K562 (cell line): ENCODE data around the gene STRA8. TPM values are rescaled to one million over a fixed set of nuclear protein-coding genes. Genes with fewer than 3 reads are reported as not detected.

Experiments used
- ATAC-seq: fragments of 200-7000 bp; cut with Tn5 transposase; 3 replicates; pipeline ENCODE4 v1.9.1; 2020; ENCODE audit warnings: moderate library complexity
- BruUV-seq: library from RNA; stranded (reverse); fragments of 400-500 nt; replicated peaks from 2 replicates; lab custom pipeline; 2021; lab: Mats Ljungman, UMichigan
- CTCF ChIA-PET: fragments of 300-600 bp; formaldehyde crosslinking; extraction: SDS; loops from one replicate; lab custom pipeline; 2021; ENCODE audit warnings: low intra/inter-chr PET ratio; lab: Yijun Ruan, JAX
- POLR2A ChIA-PET: fragments of 300-600, 350-650 bp; sonication (Branson Sonifier 250); formaldehyde crosslinking; extraction: SDS; loops from one replicate; lab custom pipeline; 2021; ENCODE audit warnings: antibody characterized with exemption, inconsistent platforms; lab: Yijun Ruan, JAX
- DNase-seq, 4 experiments: peaks; one replicate each; pipeline versions ENCODE4 v3.0.0 to v3.0.0-alpha.2; 2011 to 2018; ENCODE audit warnings: low spot score in 3 of 4, mixed read lengths in 3 of 4; ENCODE audit errors: extremely low read depth in 1 of 4
- FAIRE-seq: peaks from 2 replicates; lab custom pipeline; 2011; peaks lifted over from hg19 to GRCh38; lab: Jason Lieb, UNC
- H2AFZ ChIP-seq: 2 replicates; pipeline ENCODE4 v1.6.0; 2011; ENCODE audit warnings: low read depth, low read length, control low read depth, inconsistent platforms
- H3K27ac ChIP-seq: fragments of 200-600 bp; 3 replicates; pipeline ENCODE4 v1.8.0; 2011; ENCODE audit warnings: low read depth, mild to moderate bottlenecking, control low read depth, inconsistent platforms, low read length, moderate library complexity, mixed read lengths; ENCODE audit errors: extremely low read depth
- H3K27me3 ChIP-seq, 2 experiments: fragments of 300-600 bp in 1 of 2; 2 replicates in 1 of 2; 3 replicates in 1 of 2; pipeline versions ENCODE4 v1.6.0 to v1.8.0; 2011; ENCODE audit warnings: inconsistent platforms in 2 of 2, low read length in 2 of 2, mild to moderate bottlenecking in 1 of 2, mixed read lengths in 1 of 2, moderate library complexity in 1 of 2; ENCODE audit not compliant: control insufficient read depth in 2 of 2, insufficient read depth in 2 of 2
- H3K36me3 ChIP-seq: fragments of 300-600 bp; 3 replicates; pipeline ENCODE4 v1.8.0; 2011; ENCODE audit warnings: mild to moderate bottlenecking, low read length, inconsistent platforms; ENCODE audit not compliant: control insufficient read depth, insufficient read depth
- H3K4me1 ChIP-seq, 2 experiments: fragments of 200-600 bp in 1 of 2; replicated peaks in 1 of 2; 2 replicates in 1 of 2; 3 replicates in 1 of 2; pipeline versions ENCODE4 v1.5.1 to v1.8.0; 2011; ENCODE audit warnings: inconsistent platforms in 2 of 2, low read length in 2 of 2, mild to moderate bottlenecking in 1 of 2, mixed read lengths in 1 of 2, moderate library complexity in 1 of 2; ENCODE audit not compliant: control insufficient read depth in 2 of 2, insufficient read depth in 2 of 2
- H3K4me2 ChIP-seq: 2 replicates; pipeline ENCODE4 v1.6.1; 2011; ENCODE audit warnings: low read length, control low read depth, inconsistent platforms, mixed read lengths; ENCODE audit not compliant: insufficient read depth
- H3K4me3 ChIP-seq: fragments of 200-600 bp; sonication (generic), shearing (Covaris generic); 2 replicates; pipeline ENCODE4 v1.5.1; 2016; ENCODE audit warnings: control low read depth, inconsistent platforms
- H3K79me2 ChIP-seq: fragments of 200-600 bp; 3 replicates; pipeline ENCODE4 v1.8.0; 2011; ENCODE audit warnings: low read length, inconsistent platforms; ENCODE audit not compliant: control insufficient read depth, insufficient read depth
- H3K9ac ChIP-seq, 2 experiments: 2 replicates each; pipeline versions ENCODE4 v1.6.0 to v1.6.1; 2011; ENCODE audit warnings: low read depth in 2 of 2, low read length in 2 of 2, control low read depth in 1 of 2, inconsistent platforms in 1 of 2, mild to moderate bottlenecking in 1 of 2, mixed read lengths in 1 of 2; ENCODE audit not compliant: insufficient read depth in 1 of 2
- H3K9me1 ChIP-seq: one replicate; pipeline ENCODE4 v1.6.0; 2011; ENCODE audit warnings: inconsistent platforms, mild to moderate bottlenecking, low read length, moderate library complexity; ENCODE audit not compliant: control insufficient read depth, insufficient read depth
- H3K9me3 ChIP-seq: replicated peaks from 2 replicates; pipeline ENCODE4 v1.5.1; 2011; ENCODE audit warnings: low read depth, low read length, inconsistent platforms; ENCODE audit not compliant: control insufficient read depth, insufficient read depth
- H4K20me1 ChIP-seq: replicated peaks from 2 replicates; pipeline ENCODE4 v1.6.1; 2011; ENCODE audit warnings: low read length, inconsistent platforms, mixed read lengths; ENCODE audit not compliant: control insufficient read depth, insufficient read depth
- ARID2 ChIP-seq: fragments of 450-650 bp; IDR thresholded peaks from 2 replicates; pipeline ENCODE4 v1.6.1; 2017; ENCODE audit warnings: antibody characterized with exemption, mild to moderate bottlenecking
- FOXM1 ChIP-seq, 2 experiments: fragments of 450-650 bp in 1 of 2; sonication (generic) in 1 of 2; formaldehyde crosslinking in 1 of 2; IDR thresholded peaks; 2 replicates each; pipeline versions ENCODE4 v1.6.1 to v1.9.0; 2017 to 2022; ENCODE audit warnings: low read depth in 2 of 2, mild to moderate bottlenecking in 2 of 2, missing genetic modification reagents in 1 of 2, moderate library complexity in 1 of 2
- HIVEP1 ChIP-seq: fragments of 250-450 bp; sonication (Bioruptor Pico); IDR thresholded peaks from 2 replicates; pipeline ENCODE4 v1.4.0; 2020; ENCODE audit warnings: mild to moderate bottlenecking
- HNRNPK ChIP-seq: fragments of 200-400 bp; formaldehyde crosslinking; IDR thresholded peaks from one replicate; pipeline ENCODE4 v1.6.1; 2018; ENCODE audit warnings: mild to moderate bottlenecking, low read depth, low read length; ENCODE audit not compliant: poor library complexity, severe bottlenecking
- HOMEZ ChIP-seq: fragments of 250-450 bp; sonication (Bioruptor Pico); IDR thresholded peaks from 2 replicates; pipeline ENCODE4 v1.4.0; 2020; ENCODE audit warnings: mild to moderate bottlenecking, moderate library complexity
- HSF4 ChIP-seq: fragments of 250-450 bp; sonication (Bioruptor Pico); IDR thresholded peaks from 2 replicates; pipeline ENCODE4 v2.1.2; 2022; ENCODE audit warnings: mild to moderate bottlenecking, moderate library complexity, borderline replicate concordance
- SMARCA4 ChIP-seq: fragments of 450-650 bp; IDR thresholded peaks from 2 replicates; pipeline ENCODE4 v1.6.1; 2016
- SRSF3 ChIP-seq: fragments of 200-400 bp; formaldehyde crosslinking; IDR thresholded peaks from 2 replicates; pipeline ENCODE4 v1.6.1; 2016; ENCODE audit warnings: mild to moderate bottlenecking, low read length, moderate library complexity; ENCODE audit not compliant: insufficient read depth
- STAT5B ChIP-seq: fragments of 250-450 bp; sonication (Bioruptor Pico); IDR thresholded peaks from 2 replicates; pipeline ENCODE4 v1.8.0; 2021; ENCODE audit warnings: mild to moderate bottlenecking, inconsistent platforms
- ZFPM2 ChIP-seq: fragments of 250-450 bp; sonication (Bioruptor Pico); IDR thresholded peaks from 2 replicates; pipeline ENCODE4 v1.5.1; 2022; ENCODE audit warnings: mild to moderate bottlenecking
- ZNF146 ChIP-seq: IDR thresholded peaks from one replicate; pipeline ENCODE4 v1.6.1; 2018; ENCODE audit warnings: missing compliant biosample characterization; ENCODE audit not compliant: unreplicated experiment
- ZNF253 ChIP-seq: fragments of 250-450 bp; sonication (Bioruptor Pico); conservative IDR thresholded peaks from 2 replicates; pipeline ENCODE4 v1.6.1; 2021; ENCODE audit warnings: mild to moderate bottlenecking
- ZNF444 ChIP-seq: fragments of 250-450 bp; sonication (Bioruptor Pico); IDR thresholded peaks from 2 replicates; pipeline ENCODE4 v1.4.0; 2020; ENCODE audit warnings: mild to moderate bottlenecking, moderate library complexity
- ZNF511 ChIP-seq: sonication (generic); formaldehyde crosslinking; IDR thresholded peaks from 2 replicates; pipeline ENCODE4 v1.8.0; 2022; ENCODE audit warnings: mild to moderate bottlenecking, missing genetic modification reagents
- ZSCAN32 ChIP-seq: fragments of 450-650 bp; formaldehyde crosslinking; IDR thresholded peaks from 2 replicates; pipeline ENCODE4 v1.4.0; 2020; ENCODE audit warnings: mild to moderate bottlenecking, moderate library complexity
- WGBS: fragments of 100-300 bp; shearing (Covaris generic); methylation state at CpG from one replicate; pipeline ENCODE4 v1.1.6; 2016; ENCODE audit warnings: low coverage, mixed read lengths; ENCODE audit not compliant: insufficient coverage; ENCODE audit errors: missing lambda C conversion rate; 5-methylcytosine and 5-hydroxymethylcytosine counted together
- in situ Hi-C: fragments of 300-500 bp; cut with MboI; formaldehyde crosslinking; loops from 4 replicates; pipeline ENCODE4 v1.15.0; 2018; ENCODE audit warnings: inconsistent platforms, mixed read lengths
- intact Hi-C: fragments of 100-400 bp; cut with micrococcal nuclease; formaldehyde crosslinking; loops from 2 replicates; pipeline ENCODE4 v1.14.2; 2022
- polyA plus RNA-seq, 8 experiments: library from polyadenylated mRNA; depleted of rRNA in 4 of 8; stranded (reverse) in 5 of 8; unstranded in 3 of 8; fragments of >200 nt; fragmentation: Nextera tagmentation in 2 of 8; fragmentation: Illumina TruSeq in 1 of 8; extraction: Ambion mirVana in 2 of 8; extraction: Trizol in 1 of 8; gene quantifications; 2 replicates each; pipeline versions ENCODE4 v1.2.1 to v1.2.3, GENCODE V29; 2011 to 2014; ENCODE audit warnings: inconsistent platforms in 1 of 8, missing spikeins in 1 of 8
- total RNA-seq, 7 experiments: library from RNA; depleted of rRNA in 6 of 7; stranded (reverse); fragments of >200 nt in 6 of 7; fragmentation: Illumina TruSeq in 2 of 7; extraction: Trizol in 2 of 7; gene quantifications; 2 replicates each; pipeline versions ENCODE4 v1.2.1 to v1.2.3, GENCODE V29; 2011 to 2021; ENCODE audit warnings: low replicate concordance in 1 of 7

STRA8 gene
- total and polyA plus RNA-seq, 9 of the 15 experiments (the other 6 are each of a cell fraction or from before 2014, with no cell fraction given) = not detected

GRCh38 chr7:135282561-135283254, 49.1 kb downstream of the STRA8 start (continued):
- TF ChIP-seq ZNF511 (no peak), HNRNPK (no peak), ZSCAN32 (CRISPR knock-in tag) (no peak), HIVEP1 (CRISPR knock-in tag) (no peak)

GRCh38 chr7:135283959-135284638, 50.5 kb downstream of the STRA8 start:
- H3K79me2 ChIP-seq = no peaks in the 10 kb centered on the region
- no peak overlapping the region for H3K27ac ChIP-seq
- TF ChIP-seq ZFPM2 (CRISPR knock-in tag) = no peak
- no peak for TF ChIP-seq SRSF3
- TF ChIP-seq HIVEP1 (CRISPR knock-in tag) = no peak
- TF ChIP-seq HSF4 = no peak
- TF ChIP-seq ZNF146 (CRISPR knock-in tag) = no peak
- no peak for TF ChIP-seq ZNF444 (CRISPR knock-in tag)
- no peak for TF ChIP-seq FOXM1 (IDR thresholded peaks at IDR 0.05; ENCODE audit: low read depth)
- no peak for TF ChIP-seq FOXM1 (CRISPR knock-in tag; IDR thresholded peaks at IDR 0.05; ENCODE audit: low read depth)
- TF ChIP-seq STAT5B = no peak
- TF ChIP-seq HOMEZ (CRISPR knock-in tag) = no peak
- no peak for TF ChIP-seq ZNF253 (CRISPR knock-in tag)
- TF ChIP-seq SMARCA4 = no peak
- no peak for TF ChIP-seq ARID2
- no peak overlapping the region for H2AFZ ChIP-seq
- FAIRE-seq (no peak), DNase-seq (no peak), ATAC-seq (no peak)
- no peaks in the 10 kb centered on the region for H3K9me3 ChIP-seq
- H3K27me3 ChIP-seq = peaks cover 16 to 28% of the 10 kb centered on the region in 2 experiments
- in situ Hi-C loops = loop anchor here (5.0 to 10.0 kb wide), 2 partner anchors 361 to 513 kb away; no protein-coding TSS in a partner anchor
- H3K4me2 ChIP-seq = no peak overlapping the region
- H3K9ac ChIP-seq = no peak overlapping the region
- WGBS = under 1% methylated on average over 4 of the region's 4 CpGs
- H3K4me1 ChIP-seq = no peaks in the 10 kb centered on the region
- H3K4me3 ChIP-seq = no peak overlapping the region
- H3K36me3 ChIP-seq = no peaks in the 10 kb centered on the region
- BruUV-seq = no TSS peak
- intact Hi-C loops = loop anchor here (5.0 kb wide), 2 partner anchors 123 to 423 kb away; no protein-coding TSS in a partner anchor
- ChIA-PET CTCF (interaction anchor here (3.9 kb wide), 1 partner anchor 51 kb away, joined by 43 read pairs; no protein-coding TSS in a partner anchor), POLR2A (interaction anchor here (0.6 kb wide), 1 partner anchor 836 kb away, joined by 3 read pairs; no protein-coding TSS in a partner anchor)
- no peaks in the 10 kb centered on the region for H4K20me1 ChIP-seq
- H3K9me1 ChIP-seq = no peaks in the 10 kb centered on the region
